Hematopoietic multipotent progenitor cell (in vitro differentiated cells): ENCODE results near the gene USP11. TPM values are rescaled to one million over a fixed set of nuclear protein-coding genes. Genes with fewer than 3 reads are reported as not detected.

Source experiments
- small RNA-seq: library from RNA; depleted of rRNA; stranded (forward); fragments of <200 nt; gene quantifications from one replicate; pipeline ENCODE3, GENCODE V24; 2012
- total RNA-seq: library from RNA; depleted of rRNA; stranded (reverse); fragments of >200 nt; gene quantifications from one replicate; pipeline ENCODE4 v1.2.3, GENCODE V29; 2012

Gene USP11
- total RNA-seq, 1 donor = 110 TPM

Small RNA genes within 50 kb of the gene (small RNA-seq; reads per million reads assigned to genes)
- not detected for gene RN7SL785P

Other genes with a start within 250 kb of the USP11 start
- not detected for gene RGN, start 154.6 kb upstream of the USP11 start, total RNA-seq
- gene NDUFB11, start 88.3 kb upstream of the USP11 start, total RNA-seq = 59.8 TPM
- 80.8 TPM for gene RBM10, start 87.8 kb upstream of the USP11 start, total RNA-seq
- 224 TPM for gene UBA1, start 39.2 kb upstream of the USP11 start, total RNA-seq
- gene CDK16, start 14.3 kb upstream of the USP11 start, total RNA-seq = 65.4 TPM
- 0.54 TPM for gene ZNF157, start 137.6 kb downstream of the USP11 start, total RNA-seq